ENCODE measurements around the gene ZNHIT6. TPM values are rescaled to one million over a fixed set of nuclear protein-coding genes. Genes with fewer than 3 reads are reported as not detected.

ZNHIT6 gene
- total and polyA plus RNA-seq, 10 of the 15 experiments (the other 5 are each of a cell fraction or from before 2014, with no cell fraction given), result 12.8 to 32.0 (median 18.8) TPM

- TF ChIP-seq REST (IDR thresholded peaks at IDR 0.05; ENCODE audit: low read depth, low read length), result no peak
- TF ChIP-seq NR2C2 (IDR thresholded peaks at IDR 0.05; ENCODE audit: borderline replicate concordance, control insufficient read depth, insufficient read length, low read depth), result no peak
- no peak for TF ChIP-seq ASH2L (IDR thresholded peaks at IDR 0.05; ENCODE audit: borderline replicate concordance, low read depth)
- TF ChIP-seq POU2F2 (IDR thresholded peaks at IDR 0.05; ENCODE audit: borderline replicate concordance, low read depth, low read length), result no peak
- TF ChIP-seq BHLHE40 (IDR thresholded peaks at IDR 0.05; ENCODE audit: borderline replicate concordance in 1 of 2, low read depth in 2 of 2, low read length in 1 of 2), result no peak
- no peak for TF ChIP-seq ZNF274 (IDR thresholded peaks at IDR 0.05; ENCODE audit: insufficient read depth, insufficient read length)
- TF ChIP-seq ZNF384 (IDR thresholded peaks at IDR 0.05; ENCODE audit: borderline replicate concordance, low read depth, low read length), result no peak
- TF ChIP-seq IRF5 (IDR thresholded peaks at IDR 0.05; ENCODE audit: borderline replicate concordance), result no peak
- no peak for TF ChIP-seq SP1 (IDR thresholded peaks at IDR 0.05; ENCODE audit: low read depth, low read length)
- no peak for TF ChIP-seq RUNX3 (IDR thresholded peaks at IDR 0.05; ENCODE audit: low read length)
- no peak for TF ChIP-seq HSF1 (IDR thresholded peaks at IDR 0.05; ENCODE audit: low read depth, low read length)
- no peak for TF ChIP-seq FOS (IDR thresholded peaks at IDR 0.05; ENCODE audit: borderline replicate concordance, extremely low read depth, insufficient read length)
- TF ChIP-seq KAT2A (conservative IDR thresholded peaks at IDR 0.05; ENCODE audit: control insufficient read depth, low read depth, low read length), result no peak
Observed at GRCh38 chr1:85659174-85659573, 49.1 kb downstream of the ZNHIT6 start (continued).

All from GM12878 (cell line).